HCT116 (cell line): Measurements from ENCODE around the gene PYROXD2.

Source experiments
- EZH2 ChIP-seq: fragments of 200-600 bp; sonication (generic); IDR thresholded peaks from 2 replicates; pipeline ENCODE4 v1.6.1; 2017; ENCODE audit warnings: antibody characterized with exemption, mixed run types
- EZH2phosphoT487 ChIP-seq: fragments of 200-600 bp; IDR thresholded peaks from 2 replicates; pipeline ENCODE4 v1.6.1; 2018; ENCODE audit warnings: antibody characterized with exemption, borderline replicate concordance
- FOSL1 ChIP-seq: IDR thresholded peaks from 2 replicates; pipeline ENCODE4 v1.6.1; 2012; ENCODE audit warnings: low read depth
- MAX ChIP-seq: IDR thresholded peaks from 2 replicates; pipeline ENCODE4 v1.6.1; 2012
- POLR2A ChIP-seq: IDR thresholded peaks from 2 replicates; pipeline ENCODE4 v1.7.0; 2011; ENCODE audit warnings: borderline replicate concordance; ENCODE audit not compliant: insufficient read depth, insufficient read length; ENCODE audit errors: extremely low read depth
- POLR2AphosphoS5 ChIP-seq: IDR thresholded peaks from 2 replicates; pipeline ENCODE4 v1.6.1; 2011; ENCODE audit warnings: mild to moderate bottlenecking, low read depth, low read length, moderate library complexity
- RAD21 ChIP-seq: IDR thresholded peaks from 2 replicates; pipeline ENCODE4 v1.6.1; 2012; ENCODE audit warnings: low read depth, mild to moderate bottlenecking
- TCF7L2 ChIP-seq: IDR thresholded peaks from 2 replicates; pipeline ENCODE4 v1.7.0; 2011; ENCODE audit warnings: borderline replicate concordance, inconsistent platforms; ENCODE audit not compliant: insufficient read depth, insufficient read length; ENCODE audit errors: extremely low read depth
- ZNF274 ChIP-seq: fragments of 200-500 bp; sonication (Bioruptor generic); IDR thresholded peaks from 2 replicates; pipeline ENCODE4 v1.6.1; 2014; ENCODE audit warnings: mild to moderate bottlenecking, low read depth, low read length, inconsistent platforms
- TF ChIP-seq, protein P1 (sequence below), 3 experiments: fragments of 200-600 bp in 1 of 3; sonication (generic) in 1 of 3; IDR thresholded peaks in 2 of 3; conservative IDR thresholded peaks in 1 of 3; 2 replicates each; pipeline ENCODE4 v1.5.1; 2012 to 2017; ENCODE audit warnings: low read depth in 2 of 3, low read length in 2 of 3, antibody characterized with exemption in 1 of 3, borderline replicate concordance in 1 of 3, control low read depth in 1 of 3, mild to moderate bottlenecking in 1 of 3, mixed read lengths in 1 of 3, mixed run types in 1 of 3, moderate library complexity in 1 of 3; ENCODE audit not compliant: insufficient read depth in 1 of 3

DNA sequence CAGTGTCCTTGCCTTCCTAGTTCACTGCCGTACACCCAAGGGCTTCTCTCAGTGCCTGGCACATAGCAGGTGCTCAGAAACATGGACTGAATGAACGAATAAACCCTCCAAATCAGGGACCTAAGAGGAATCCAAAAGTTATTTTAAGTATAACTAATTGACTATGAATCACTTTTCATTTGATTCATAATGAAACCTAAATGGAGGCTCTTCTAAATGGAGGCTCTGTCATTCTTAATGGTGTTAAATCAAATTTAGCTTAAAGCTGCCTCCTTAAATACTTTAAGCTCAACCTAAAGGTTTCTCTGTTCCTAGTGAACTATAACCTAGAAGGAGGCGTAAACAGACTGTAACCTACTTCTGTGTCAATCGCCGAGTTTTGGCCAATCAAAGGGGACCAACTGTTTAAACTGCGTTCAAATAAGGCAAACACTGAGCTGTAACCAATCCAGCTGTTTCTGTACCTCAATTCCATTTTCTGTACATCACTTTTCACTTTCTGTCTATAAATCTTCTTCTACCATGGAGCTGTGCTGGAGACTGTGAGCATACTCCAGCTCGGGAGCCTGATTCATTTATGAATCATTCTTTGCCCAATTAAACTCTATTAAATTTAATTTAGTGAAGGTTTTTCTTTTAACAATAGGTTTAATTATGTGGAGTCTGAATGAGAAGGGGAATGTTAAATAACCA lies 11.0 kb downstream of the PYROXD2 start:
- no peak for TF ChIP-seq RAD21
- TF ChIP-seq, protein P1, sequence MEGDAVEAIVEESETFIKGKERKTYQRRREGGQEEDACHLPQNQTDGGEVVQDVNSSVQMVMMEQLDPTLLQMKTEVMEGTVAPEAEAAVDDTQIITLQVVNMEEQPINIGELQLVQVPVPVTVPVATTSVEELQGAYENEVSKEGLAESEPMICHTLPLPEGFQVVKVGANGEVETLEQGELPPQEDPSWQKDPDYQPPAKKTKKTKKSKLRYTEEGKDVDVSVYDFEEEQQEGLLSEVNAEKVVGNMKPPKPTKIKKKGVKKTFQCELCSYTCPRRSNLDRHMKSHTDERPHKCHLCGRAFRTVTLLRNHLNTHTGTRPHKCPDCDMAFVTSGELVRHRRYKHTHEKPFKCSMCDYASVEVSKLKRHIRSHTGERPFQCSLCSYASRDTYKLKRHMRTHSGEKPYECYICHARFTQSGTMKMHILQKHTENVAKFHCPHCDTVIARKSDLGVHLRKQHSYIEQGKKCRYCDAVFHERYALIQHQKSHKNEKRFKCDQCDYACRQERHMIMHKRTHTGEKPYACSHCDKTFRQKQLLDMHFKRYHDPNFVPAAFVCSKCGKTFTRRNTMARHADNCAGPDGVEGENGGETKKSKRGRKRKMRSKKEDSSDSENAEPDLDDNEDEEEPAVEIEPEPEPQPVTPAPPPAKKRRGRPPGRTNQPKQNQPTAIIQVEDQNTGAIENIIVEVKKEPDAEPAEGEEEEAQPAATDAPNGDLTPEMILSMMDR (IDR thresholded peaks at IDR 0.05 in 2 of 3, conservative IDR thresholded peaks at IDR 0.05 in 1 of 3; ENCODE audit: borderline replicate concordance in 1 of 3, insufficient read depth in 1 of 3, low read depth in 2 of 3, low read length in 2 of 3): no peak
- TF ChIP-seq POLR2A: no peak
- TF ChIP-seq MAX: no peak
- no peak for TF ChIP-seq EZH2
- no peak for TF ChIP-seq FOSL1
- no peak for TF ChIP-seq POLR2AphosphoS5
- TF ChIP-seq EZH2phosphoT487: no peak
- TF ChIP-seq ZNF274: no peak
- TF ChIP-seq TCF7L2: no peak
